Activated T-cell treated with anti-CD3 and anti-CD28 coated beads for 1 hour (primary cell): Measurements from ENCODE around the gene UCHL1.
"Not testable (repeated sequence)": the region's sequence is repeated elsewhere in the genome, so short reads cannot be mapped to it uniquely, and the experiment has no call there.

Experiments used
- DNase-seq: peaks from one replicate; pipeline ENCODE4 v3.0.0-alpha.2; 2020; ENCODE audit warnings: low read depth

UCHL1 gene

GRCh38 chr4:41290479-41290878 is 33.8 kb downstream of the UCHL1 start:
- no peak for DNase-seq

GRCh38 chr4:41294445-41295062 is 37.8 kb downstream of the UCHL1 start:
- no peak for DNase-seq

GRCh38 chr4:41296995-41297394 is 40.3 kb downstream of the UCHL1 start:
- no peak for DNase-seq

- DNase-seq = no peak
Observed at GRCh38 chr4:41297832-41298231, 41.1 kb downstream of the UCHL1 start.

GRCh38 chr4:41299486-41299885 is 42.8 kb downstream of the UCHL1 start:
- no peak for DNase-seq

GRCh38 chr4:41301137-41301536 is 44.4 kb downstream of the UCHL1 start:
- no peak for DNase-seq

GRCh38 chr4:41303372-41304118 is 46.8 kb downstream of the UCHL1 start:
- no peak for DNase-seq

- no peak for DNase-seq
Observed at GRCh38 chr4:41304221-41304620, 47.5 kb downstream of the UCHL1 start.

- DNase-seq = no peak
Observed at GRCh38 chr4:41305476-41305875, 48.7 kb downstream of the UCHL1 start.

- DNase-seq = no peak
Observed at GRCh38 chr4:41307638-41308037, 50.9 kb downstream of the UCHL1 start.

GRCh38 chr4:41308398-41308797 is 51.7 kb downstream of the UCHL1 start:
- DNase-seq = no peak

GRCh38 chr4:41315426-41315825 is 58.7 kb downstream of the UCHL1 start:
- not testable (repeated sequence) for DNase-seq

GRCh38 chr4:41315862-41316261 is 59.1 kb downstream of the UCHL1 start:
- DNase-seq = no peak
